Islet of Langerhans (tissue), 1 donor: ENCODE data around the gene NAV3.

Source experiments
- FAIRE-seq: peaks from one replicate; lab custom pipeline; 2011; peaks lifted over from hg19 to GRCh38; lab: Jason Lieb, UNC

The NAV3 gene

GRCh38 chr12:78120306-78120705, 289.6 kb downstream of the NAV3 start:
- FAIRE-seq = no peak

GRCh38 chr12:78120866-78121560, 290.3 kb downstream of the NAV3 start:
- FAIRE-seq = peak; percentile 93

GRCh38 chr12:78121969-78122610, 291.4 kb downstream of the NAV3 start:
- FAIRE-seq = no peak

- FAIRE-seq = no peak
Measured at GRCh38 chr12:78128211-78128610, 297.5 kb downstream of the NAV3 start.

- no peak for FAIRE-seq
Measured at GRCh38 chr12:78143717-78144116, 313.0 kb downstream of the NAV3 start.

- FAIRE-seq = no peak
Measured at GRCh38 chr12:78145398-78145797, 314.7 kb downstream of the NAV3 start.

GRCh38 chr12:78146365-78146772, 315.7 kb downstream of the NAV3 start:
- FAIRE-seq = peak; percentile 97

GRCh38 chr12:78149459-78149858, 318.8 kb downstream of the NAV3 start:
- no peak for FAIRE-seq

- no peak for FAIRE-seq
Measured at GRCh38 chr12:78155546-78155945, 324.9 kb downstream of the NAV3 start.

GRCh38 chr12:78156751-78157150, 326.1 kb downstream of the NAV3 start:
- no peak for FAIRE-seq

GRCh38 chr12:78157199-78157598, 326.5 kb downstream of the NAV3 start:
- FAIRE-seq = no peak

- FAIRE-seq = no peak
Measured at GRCh38 chr12:78164154-78164553, 333.5 kb downstream of the NAV3 start.

GRCh38 chr12:78167510-78167909, 336.8 kb downstream of the NAV3 start:
- FAIRE-seq = no peak

- FAIRE-seq = no peak
Measured at GRCh38 chr12:78171061-78171460, 340.4 kb downstream of the NAV3 start.

GRCh38 chr12:78176643-78177042, 345.9 kb downstream of the NAV3 start:
- no peak for FAIRE-seq

GRCh38 chr12:78177298-78177697, 346.6 kb downstream of the NAV3 start:
- no peak for FAIRE-seq

GRCh38 chr12:78179346-78179745, 348.7 kb downstream of the NAV3 start:
- FAIRE-seq = no peak

- FAIRE-seq = no peak
Measured at GRCh38 chr12:78181544-78182162, 351.0 kb downstream of the NAV3 start.

GRCh38 chr12:78183824-78184223, 353.1 kb downstream of the NAV3 start:
- no peak for FAIRE-seq

GRCh38 chr12:78185109-78185508, 354.4 kb downstream of the NAV3 start:
- no peak for FAIRE-seq

- no peak for FAIRE-seq
Measured at GRCh38 chr12:78185651-78186050, 355.0 kb downstream of the NAV3 start.

GRCh38 chr12:78186670-78187069, 356.0 kb downstream of the NAV3 start:
- no peak for FAIRE-seq

GRCh38 chr12:78187741-78188140, 357.0 kb downstream of the NAV3 start:
- FAIRE-seq = no peak

GRCh38 chr12:78189656-78190055, 359.0 kb downstream of the NAV3 start:
- FAIRE-seq = no peak
